Fibroblast of villous mesenchyme (primary cell): Measurements from ENCODE around the gene PIP5K1C. TPM values are rescaled to one million over a fixed set of nuclear protein-coding genes. Genes with fewer than 3 reads are reported as not detected.

Experiments used
- DNase-seq: peaks from one replicate; pipeline ENCODE4 v3.0.0-alpha.2; 2010; ENCODE audit warnings: low read depth
- H3K4me3 ChIP-seq: 2 replicates; pipeline ENCODE4 v1.5.1; 2011; ENCODE audit warnings: low read depth, mild to moderate bottlenecking, low read length
- total RNA-seq: library from RNA; depleted of rRNA; stranded (reverse); fragments of >200 nt; gene quantifications from 2 replicates; pipeline ENCODE4 v1.2.3, GENCODE V29; 2012
- TF ChIP-seq, protein P1 (sequence below): IDR thresholded peaks from 2 replicates; pipeline ENCODE4 v1.5.1; 2012; ENCODE audit warnings: low read depth, mild to moderate bottlenecking, low read length; ENCODE audit not compliant: insufficient read depth

The PIP5K1C gene
- total RNA-seq, 1 donor = 46.2 TPM

DNA sequence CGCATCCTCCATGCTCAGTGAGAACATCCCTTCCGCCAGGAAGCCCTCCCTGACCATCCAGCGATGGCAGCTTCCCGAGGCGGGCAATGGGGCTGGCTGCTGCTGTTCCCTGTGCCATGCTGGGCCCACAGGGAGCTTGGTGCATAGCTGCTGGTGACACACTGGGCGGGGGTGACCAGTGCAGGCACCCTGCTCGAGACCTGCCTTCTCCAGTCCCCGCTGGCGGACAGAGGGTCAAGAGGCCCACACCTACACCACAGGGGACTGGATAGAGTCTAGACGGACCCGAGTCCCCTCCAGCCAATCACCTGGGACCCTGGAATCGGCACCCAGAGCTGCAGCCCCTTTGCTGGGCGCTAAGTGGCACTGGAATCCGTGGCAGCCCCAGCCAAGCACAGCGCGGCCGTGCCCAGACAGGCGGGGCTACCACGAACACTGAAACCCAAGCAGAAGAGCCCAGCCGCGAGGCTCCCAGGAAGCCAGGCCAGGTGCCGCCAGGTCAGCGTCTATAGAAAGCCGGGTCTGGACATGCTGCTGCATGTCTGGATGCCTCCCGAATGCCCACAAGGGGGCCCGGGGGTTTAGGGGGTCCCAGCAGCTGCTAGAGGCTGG lies 84.6 kb downstream of the PIP5K1C start:
- no peak overlapping the region for H3K4me3 ChIP-seq
- no peak for DNase-seq
- TF ChIP-seq, protein P1, sequence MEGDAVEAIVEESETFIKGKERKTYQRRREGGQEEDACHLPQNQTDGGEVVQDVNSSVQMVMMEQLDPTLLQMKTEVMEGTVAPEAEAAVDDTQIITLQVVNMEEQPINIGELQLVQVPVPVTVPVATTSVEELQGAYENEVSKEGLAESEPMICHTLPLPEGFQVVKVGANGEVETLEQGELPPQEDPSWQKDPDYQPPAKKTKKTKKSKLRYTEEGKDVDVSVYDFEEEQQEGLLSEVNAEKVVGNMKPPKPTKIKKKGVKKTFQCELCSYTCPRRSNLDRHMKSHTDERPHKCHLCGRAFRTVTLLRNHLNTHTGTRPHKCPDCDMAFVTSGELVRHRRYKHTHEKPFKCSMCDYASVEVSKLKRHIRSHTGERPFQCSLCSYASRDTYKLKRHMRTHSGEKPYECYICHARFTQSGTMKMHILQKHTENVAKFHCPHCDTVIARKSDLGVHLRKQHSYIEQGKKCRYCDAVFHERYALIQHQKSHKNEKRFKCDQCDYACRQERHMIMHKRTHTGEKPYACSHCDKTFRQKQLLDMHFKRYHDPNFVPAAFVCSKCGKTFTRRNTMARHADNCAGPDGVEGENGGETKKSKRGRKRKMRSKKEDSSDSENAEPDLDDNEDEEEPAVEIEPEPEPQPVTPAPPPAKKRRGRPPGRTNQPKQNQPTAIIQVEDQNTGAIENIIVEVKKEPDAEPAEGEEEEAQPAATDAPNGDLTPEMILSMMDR = no peak

DNA sequence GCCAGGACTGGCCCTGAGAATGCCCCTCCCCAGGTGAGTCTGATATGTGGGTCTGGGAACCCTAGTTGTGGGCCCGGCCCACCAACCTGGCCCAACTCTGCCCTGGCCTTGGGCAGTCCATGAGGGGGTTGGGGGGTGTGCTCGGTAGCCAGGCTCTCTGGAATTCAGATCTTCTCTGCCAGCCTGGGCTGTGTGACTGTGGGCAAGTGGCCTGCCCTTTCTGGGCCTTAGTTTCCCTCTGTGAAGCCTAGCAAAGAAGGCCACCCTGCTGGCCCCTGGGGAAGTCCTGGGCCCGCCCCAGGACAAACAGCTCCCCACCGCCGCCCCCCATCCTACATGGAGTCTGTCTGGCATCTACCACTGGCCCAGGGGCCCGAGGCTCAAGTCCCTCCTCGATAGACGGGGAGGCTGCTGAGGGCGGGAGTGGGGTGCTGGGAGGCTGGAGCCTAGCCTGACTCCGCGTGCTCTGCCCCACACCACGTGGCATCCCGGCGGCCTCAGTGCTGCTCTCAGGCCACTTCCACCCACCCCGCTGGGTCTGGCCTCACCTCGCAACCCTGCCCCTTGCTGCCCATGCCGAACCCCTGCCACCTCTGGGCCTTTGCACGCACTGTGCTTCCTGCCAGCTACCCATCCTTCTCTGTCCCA lies 85.3 kb downstream of the PIP5K1C start:
- DNase-seq = no peak
- TF ChIP-seq, protein P1 = no peak
- H3K4me3 ChIP-seq = no peak overlapping the region

DNA sequence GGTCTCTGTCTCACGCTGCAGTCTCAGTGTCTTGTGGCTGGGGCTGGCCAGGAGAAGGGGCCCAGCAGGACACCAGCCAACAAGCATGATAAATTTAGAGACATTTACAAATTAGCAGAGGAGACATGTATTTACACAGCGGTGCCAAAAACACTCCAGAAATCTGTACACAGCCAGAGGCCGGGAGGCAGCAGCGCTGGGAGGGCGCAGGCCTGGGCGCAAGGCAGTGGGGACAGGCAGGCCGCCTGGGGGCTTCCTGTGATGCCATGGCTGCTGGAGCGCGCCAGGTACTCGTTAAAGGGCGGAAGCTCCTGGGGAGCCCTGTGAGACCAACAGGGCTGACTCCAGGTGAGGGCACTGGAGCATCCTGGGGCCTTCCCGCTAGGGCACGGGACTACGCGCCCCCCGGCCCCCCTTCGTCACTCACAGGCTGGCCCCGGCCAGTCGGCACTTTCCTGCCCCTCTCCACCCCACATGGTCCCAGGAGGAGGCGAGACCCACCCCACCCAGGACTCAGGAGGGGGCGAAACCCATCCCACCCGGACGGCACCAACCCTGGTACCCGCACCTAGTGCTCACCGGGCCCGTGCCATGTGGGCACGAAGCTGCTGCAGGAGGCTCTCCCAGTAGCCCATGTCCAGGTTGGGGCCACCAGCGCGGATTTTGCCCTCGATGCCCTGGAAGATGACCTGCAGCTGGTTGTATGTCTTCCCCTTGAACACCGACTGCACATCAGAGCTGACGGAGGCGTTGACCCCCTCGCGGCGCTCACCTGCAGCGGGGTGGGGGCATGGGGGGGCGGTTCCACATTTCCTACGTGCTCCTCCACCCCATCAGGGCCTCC lies 86.2 kb downstream of the PIP5K1C start:
- DNase-seq = no peak
- no peak overlapping the region for H3K4me3 ChIP-seq
- TF ChIP-seq, protein P1 = no peak

DNA sequence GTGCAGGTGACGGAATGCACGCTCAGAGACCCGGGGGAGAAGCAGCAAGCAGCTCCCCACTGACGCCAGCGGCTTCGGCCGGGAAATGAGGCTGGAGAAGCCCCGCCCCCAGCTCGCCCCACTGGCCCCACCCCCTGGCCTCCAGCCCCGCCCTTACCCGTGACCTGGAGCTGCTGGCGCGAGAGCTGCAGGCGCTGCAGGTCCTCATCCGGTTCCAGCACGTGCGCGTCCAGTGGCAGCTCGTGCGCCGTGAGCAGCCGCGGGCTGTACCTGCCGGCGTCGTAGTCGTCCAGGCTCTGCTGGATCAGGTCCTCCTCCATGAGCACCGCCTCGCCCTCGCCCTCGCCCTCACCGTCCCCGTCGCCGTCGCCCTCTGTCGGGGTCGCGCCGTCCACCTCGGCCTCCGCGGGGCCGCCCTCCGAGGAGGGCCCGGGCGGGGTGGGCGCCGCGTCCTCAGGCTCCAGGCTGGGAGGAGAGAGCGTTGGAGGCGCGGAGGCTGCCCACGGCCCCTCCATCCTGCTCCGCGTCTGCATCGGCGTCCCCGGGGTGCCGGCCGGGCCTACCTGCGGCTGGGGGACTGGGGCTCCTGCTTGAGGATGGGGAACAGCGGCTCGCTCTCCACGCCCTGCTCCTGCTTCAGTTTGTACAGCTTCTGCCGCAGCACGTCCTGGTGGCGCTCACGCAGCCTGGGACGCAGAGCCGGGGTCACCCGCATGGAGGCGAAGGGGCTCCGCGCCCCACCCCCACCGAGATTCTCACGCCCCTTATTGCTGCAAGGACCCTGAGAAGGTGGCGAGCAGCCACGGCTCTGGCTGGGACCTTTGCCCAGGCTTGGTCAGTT lies 87.1 kb downstream of the PIP5K1C start:
- no peak overlapping the region for H3K4me3 ChIP-seq
- TF ChIP-seq, protein P1 = no peak
- DNase-seq = no peak

DNA sequence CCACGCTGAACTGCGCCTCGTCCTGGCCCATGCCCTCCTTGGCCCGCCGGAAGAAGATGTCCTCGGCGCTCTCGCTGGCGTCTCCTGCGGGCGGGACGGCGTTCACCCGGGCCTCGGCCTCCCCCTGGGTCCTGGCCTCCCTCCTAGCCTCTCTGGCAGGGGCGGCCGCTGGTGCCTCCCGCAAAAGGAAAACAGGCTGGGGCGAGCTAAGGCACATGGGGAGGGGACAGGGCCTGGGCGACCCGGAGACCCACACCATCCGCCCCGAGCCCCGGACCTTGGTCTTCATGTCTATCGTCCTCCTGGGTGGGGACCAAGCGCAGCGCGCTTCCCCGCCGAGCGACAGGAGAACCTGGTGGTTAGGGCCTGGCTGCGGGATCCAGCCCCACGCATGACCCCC lies 87.9 kb downstream of the PIP5K1C start:
- TF ChIP-seq, protein P1 = no peak
- no peak overlapping the region for H3K4me3 ChIP-seq
- DNase-seq = no peak

DNA sequence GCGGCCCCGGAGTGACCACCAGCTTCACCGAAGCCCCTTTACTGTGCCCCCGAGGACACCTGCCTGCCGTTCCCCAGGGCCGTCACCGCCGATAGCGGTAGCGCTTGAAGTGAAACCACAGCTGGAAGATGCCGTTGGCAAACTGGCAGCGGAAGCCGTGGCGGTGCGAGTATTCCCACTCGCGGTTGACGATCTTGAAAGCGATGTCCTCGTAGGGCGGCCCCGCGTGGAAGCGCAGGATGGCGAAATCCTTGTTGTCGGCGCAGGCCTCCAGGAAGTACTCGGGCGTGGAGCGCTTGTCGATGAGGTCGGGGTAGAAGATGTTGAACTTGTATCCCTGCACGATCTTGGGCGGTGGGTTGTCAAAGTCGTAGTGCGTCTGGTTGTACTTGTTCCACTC lies 88.4 kb downstream of the PIP5K1C start:
- no peak overlapping the region for H3K4me3 ChIP-seq
- TF ChIP-seq, protein P1 = no peak
- no peak for DNase-seq
